Endothelial cell of umbilical vein (primary cell): ENCODE measurements around the gene NTRK2. TPM values are rescaled to one million over a fixed set of nuclear protein-coding genes. Genes with fewer than 3 reads are reported as not detected.

Experiments used
- BruUV-seq: library from RNA; stranded (reverse); fragments of 400-500 nt; replicated peaks from 2 replicates; lab custom pipeline; 2021; lab: Mats Ljungman, UMichigan
- CTCF ChIA-PET: fragments of 300-600, 350-600 bp; sonication (Branson Sonifier 250); formaldehyde crosslinking; loops from one replicate; lab custom pipeline; 2021; ENCODE audit warnings: antibody characterized with exemption, inconsistent platforms; lab: Charles Lee
- POLR2A ChIA-PET: fragments of 300-600, 350-600 bp; sonication (Branson Sonifier 250); formaldehyde crosslinking; loops from one replicate; lab custom pipeline; 2021; ENCODE audit warnings: antibody characterized with exemption, inconsistent platforms; lab: Charles Lee
- DNase-seq: peaks from one replicate; pipeline ENCODE4 v3.0.0-alpha.2; 2011; ENCODE audit warnings: low read depth, low spot score
- FAIRE-seq: peaks from 2 replicates; lab custom pipeline; 2011; peaks lifted over from hg19 to GRCh38; lab: Jason Lieb, UNC
- H2AFZ ChIP-seq: 2 replicates; pipeline ENCODE4 v1.6.0; 2012; ENCODE audit warnings: low read depth, low read length, control low read depth, inconsistent platforms
- H3K27ac ChIP-seq: 2 replicates; pipeline ENCODE4 v1.5.1; 2011; ENCODE audit warnings: low read depth, mild to moderate bottlenecking, control low read depth, low read length, moderate library complexity; ENCODE audit not compliant: insufficient read depth
- H3K27me3 ChIP-seq, 2 experiments: 2 replicates each; pipeline versions ENCODE4 v1.6.0 to v1.6.1; 2011; ENCODE audit warnings: low read length in 2 of 2, mixed read lengths in 1 of 2; ENCODE audit not compliant: control insufficient read depth in 2 of 2, insufficient read depth in 2 of 2
- H3K36me3 ChIP-seq, 2 experiments: 2 replicates in 1 of 2; 3 replicates in 1 of 2; pipeline ENCODE4 v1.5.1; 2011; ENCODE audit warnings: low read length in 2 of 2, mild to moderate bottlenecking in 1 of 2, moderate library complexity in 1 of 2; ENCODE audit not compliant: control insufficient read depth in 2 of 2, insufficient read depth in 2 of 2; ENCODE audit errors: extremely low read depth in 1 of 2
- H3K4me1 ChIP-seq: 3 replicates; pipeline ENCODE4 v1.5.1; 2011; ENCODE audit warnings: mild to moderate bottlenecking, low read length; ENCODE audit not compliant: control insufficient read depth, insufficient read depth; ENCODE audit errors: extremely low read depth
- H3K4me2 ChIP-seq: 2 replicates; pipeline ENCODE4 v1.6.1; 2011; ENCODE audit warnings: low read length, control low read depth, mixed read lengths; ENCODE audit not compliant: insufficient read depth
- H3K4me3 ChIP-seq, 3 experiments: fragments of 200-600 bp in 1 of 3; sonication (generic), shearing (Covaris generic) in 1 of 3; replicated peaks in 1 of 3; 2 replicates each; pipeline ENCODE4 v1.5.1; 2011 to 2016; ENCODE audit warnings: control low read depth in 3 of 3, low read length in 3 of 3, mild to moderate bottlenecking in 2 of 3, inconsistent platforms in 1 of 3, low read depth in 1 of 3, moderate library complexity in 1 of 3; ENCODE audit not compliant: insufficient read depth in 1 of 3
- H3K79me2 ChIP-seq: 2 replicates; pipeline ENCODE4 v1.6.0; 2012; ENCODE audit warnings: low read length, inconsistent platforms; ENCODE audit not compliant: control insufficient read depth, insufficient read depth
- H3K9ac ChIP-seq: replicated peaks from 2 replicates; pipeline ENCODE3; 2011; ENCODE audit warnings: low read length, control low read depth; ENCODE audit not compliant: insufficient read depth; ENCODE audit errors: extremely low read depth
- H3K9me1 ChIP-seq: replicated peaks from 3 replicates; pipeline ENCODE4 v1.6.0; 2011; ENCODE audit warnings: mild to moderate bottlenecking, low read length; ENCODE audit not compliant: control insufficient read depth, insufficient read depth; ENCODE audit errors: extremely low read depth
- H3K9me3 ChIP-seq: replicated peaks from 2 replicates; pipeline ENCODE4 v1.5.1; 2012; ENCODE audit warnings: low read length, inconsistent platforms; ENCODE audit not compliant: control insufficient read depth, insufficient read depth
- H4K20me1 ChIP-seq: replicated peaks from 2 replicates; pipeline ENCODE3; 2011; ENCODE audit warnings: mild to moderate bottlenecking, low read length; ENCODE audit not compliant: control insufficient read depth, insufficient read depth; ENCODE audit errors: extremely low read depth
- CTCF ChIP-seq, 2 donors: IDR thresholded peaks; 1 replicate in 1 of 2; 2 replicates in 1 of 2; pipeline ENCODE4 v1.5.1; 2011; ENCODE audit warnings: low read length in 2 of 2, mild to moderate bottlenecking in 2 of 2, moderate library complexity in 2 of 2, control low read depth in 1 of 2, inconsistent platforms in 1 of 2, low read depth in 1 of 2; ENCODE audit not compliant: insufficient read depth in 1 of 2; ENCODE audit errors: extremely low read depth in 1 of 2
- EZH2 ChIP-seq: IDR thresholded peaks from 2 replicates; pipeline ENCODE4 v1.6.1; 2012; ENCODE audit warnings: borderline replicate concordance, low read depth, mild to moderate bottlenecking, moderate library complexity, low read length, inconsistent platforms; ENCODE audit not compliant: severe bottlenecking
- FOS ChIP-seq: IDR thresholded peaks from 2 replicates; pipeline ENCODE4 v1.6.1; 2011; ENCODE audit warnings: mild to moderate bottlenecking, low read length, moderate library complexity, borderline replicate concordance; ENCODE audit not compliant: insufficient read depth
- GATA2 ChIP-seq: IDR thresholded peaks from 2 replicates; pipeline ENCODE4 v1.7.0; 2011; ENCODE audit warnings: low read depth, mild to moderate bottlenecking, moderate library complexity, mixed read lengths, low read length; ENCODE audit not compliant: insufficient read length, insufficient read depth
- JUN ChIP-seq: IDR thresholded peaks from 2 replicates; pipeline ENCODE4 v1.6.1; 2011; ENCODE audit warnings: borderline replicate concordance, low read depth; ENCODE audit not compliant: insufficient read length, insufficient read depth
- MAX ChIP-seq: IDR thresholded peaks from 2 replicates; pipeline ENCODE4 v1.6.1; 2011; ENCODE audit not compliant: insufficient read depth, insufficient read length
- MYC ChIP-seq: IDR thresholded peaks from one replicate; pipeline ENCODE4 v1.6.1; 2011; ENCODE audit warnings: mild to moderate bottlenecking, low read depth, low read length
- POLR2A ChIP-seq: IDR thresholded peaks from 2 replicates; pipeline ENCODE4 v1.6.1; 2012; ENCODE audit warnings: low read depth, mild to moderate bottlenecking, control low read depth, low read length
- POLR2AphosphoS5 ChIP-seq: IDR thresholded peaks from 2 replicates; pipeline ENCODE4 v1.6.1; 2012; ENCODE audit warnings: low read depth, mild to moderate bottlenecking, control low read depth, low read length, moderate library complexity; ENCODE audit not compliant: insufficient read depth
- dilution Hi-C: fragments of 300-500 bp; cut with MboI; formaldehyde crosslinking; loops from one replicate; pipeline ENCODE4 v1.15.0; 2019; ENCODE audit warnings: low sequenced_read_pairs; ENCODE audit not compliant: extremely low pct_ligation_motif_present
- intact Hi-C: fragments of 100-400 bp; cut with micrococcal nuclease; formaldehyde crosslinking; loops from one replicate; pipeline ENCODE4 v1.10.0; 2022
- polyA plus RNA-seq, 4 experiments: library from polyadenylated mRNA; depleted of rRNA in 3 of 4; stranded (reverse) in 3 of 4; unstranded in 1 of 4; fragments of >200 nt; gene quantifications; 2 replicates each; pipeline versions ENCODE4 v1.2.1 to v1.2.3, GENCODE V29; 2011 to 2012; ENCODE audit warnings: missing spikeins in 1 of 4
- total RNA-seq: library from RNA; stranded (reverse); gene quantifications from 2 replicates; pipeline ENCODE4 v1.2.3, GENCODE V29; 2021

NTRK2 gene
- total and polyA plus RNA-seq, 2 donors (not counting 3 experiments of a cell fraction or from before 2014, with no cell fraction given) = 0.01 to 0.13 TPM

DNA sequence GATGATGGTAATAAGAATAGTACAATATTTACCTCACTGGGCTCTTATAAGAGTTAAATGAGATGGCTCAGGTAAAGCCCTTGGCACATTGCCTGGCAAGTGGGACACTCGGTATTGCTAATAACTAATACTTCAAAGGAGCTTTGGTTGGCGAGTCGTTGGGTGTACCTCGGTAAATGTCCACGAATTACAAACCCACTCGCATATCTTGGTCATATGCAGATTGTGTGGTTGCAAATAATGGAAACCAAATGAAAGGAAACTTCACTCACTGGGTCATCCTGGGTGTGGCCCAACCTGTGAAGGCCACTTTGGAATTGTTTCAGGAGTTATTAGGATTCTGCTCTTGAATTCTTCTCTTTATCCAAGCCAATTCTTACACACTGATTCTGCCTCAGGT lies 147.5 kb downstream of the NTRK2 start:
- CTCF ChIA-PET = no interaction called here
- H3K4me1 ChIP-seq = no peaks in the 10 kb centered on the region
- H2AFZ ChIP-seq = no peak overlapping the region
- H3K4me3 ChIP-seq = no peak overlapping the region
- H3K79me2 ChIP-seq = no peaks in the 10 kb centered on the region
- intact Hi-C loops = no loop called here
- H3K9me3 ChIP-seq = no peaks in the 10 kb centered on the region
- no peak for FAIRE-seq
- H3K36me3 ChIP-seq = no peaks in the 10 kb centered on the region
- POLR2A ChIA-PET = no interaction called here
- H3K4me2 ChIP-seq = no peak overlapping the region
- no peak for TF ChIP-seq GATA2
- TF ChIP-seq CTCF (IDR thresholded peaks at IDR 0.05; ENCODE audit: extremely low read depth in 1 of 2, insufficient read depth in 1 of 2, low read depth in 1 of 2, low read length in 2 of 2) = no peak
- TF ChIP-seq JUN = no peak
- TF ChIP-seq FOS = no peak
- no peak for TF ChIP-seq POLR2AphosphoS5
- no peak overlapping the region for H3K27ac ChIP-seq
- no peak for DNase-seq
- no peaks in the 10 kb centered on the region for H3K27me3 ChIP-seq
- no peak overlapping the region for H3K9ac ChIP-seq
- no peaks in the 10 kb centered on the region for H4K20me1 ChIP-seq
- dilution Hi-C loops = no loop called here
- no TSS peak for BruUV-seq
- no peaks in the 10 kb centered on the region for H3K9me1 ChIP-seq

GRCh38 chr9:84818791-84819190 lies 149.3 kb downstream of the NTRK2 start:
- H3K9me3 ChIP-seq = no peaks in the 10 kb centered on the region
- intact Hi-C loops = no loop called here
- ChIA-PET POLR2A (no interaction called here), CTCF (no interaction called here)
- no peaks in the 10 kb centered on the region for H3K27me3 ChIP-seq
- no peaks in the 10 kb centered on the region for H4K20me1 ChIP-seq
- no peaks in the 10 kb centered on the region for H3K36me3 ChIP-seq
- H3K4me2 ChIP-seq = no peak overlapping the region
- no peaks in the 10 kb centered on the region for H3K4me1 ChIP-seq
- FAIRE-seq = no peak
- dilution Hi-C loops = no loop called here
- no peaks in the 10 kb centered on the region for H3K79me2 ChIP-seq
- H3K27ac ChIP-seq = no peak overlapping the region
- H2AFZ ChIP-seq = no peak overlapping the region
- no peak overlapping the region for H3K9ac ChIP-seq
- no peaks in the 10 kb centered on the region for H3K9me1 ChIP-seq
- no TSS peak for BruUV-seq
- no peak for DNase-seq
- H3K4me3 ChIP-seq = no peak overlapping the region
- TF ChIP-seq EZH2 = no peak
- TF ChIP-seq CTCF (IDR thresholded peaks at IDR 0.05; ENCODE audit: extremely low read depth in 1 of 2, insufficient read depth in 1 of 2, low read depth in 1 of 2, low read length in 2 of 2) = no peak
- no peak for TF ChIP-seq JUN
- no peak for TF ChIP-seq MYC
- no peak for TF ChIP-seq MAX
- TF ChIP-seq POLR2A = no peak
- TF ChIP-seq POLR2AphosphoS5 = no peak
- no peak for TF ChIP-seq FOS
- TF ChIP-seq GATA2 = no peak
